ENCODE data around the gene TCFL5.

- no peak for TF ChIP-seq CTCF (IDR thresholded peaks at IDR 0.05)
- no peak for TF ChIP-seq SIN3A (IDR thresholded peaks at IDR 0.05; ENCODE audit: borderline replicate concordance, insufficient read depth, low read depth, low read length)
- no peak for TF ChIP-seq POLR2AphosphoS5 (IDR thresholded peaks at IDR 0.05; ENCODE audit: low read depth, low read length)
- TF ChIP-seq TCF7L2 (IDR thresholded peaks at IDR 0.05; ENCODE audit: low read depth, low read length), result no peak
Observed at GRCh38 chr20:62812907-62813200, 48.8 kb downstream of the TCFL5 start.
